ENCODE data around the gene CIB4.

The CIB4 gene

GRCh38 chr2:26642429-26642828, 1.3 kb upstream of the CIB4 start:
- no peak for DNase-seq (ENCODE audit: low spot score)

- DNase-seq (ENCODE audit: low spot score) = peak; percentile 90
These were observed 828 bp downstream of the CIB4 start for GRCh38 chr2:26640331-26640745.

DNA sequence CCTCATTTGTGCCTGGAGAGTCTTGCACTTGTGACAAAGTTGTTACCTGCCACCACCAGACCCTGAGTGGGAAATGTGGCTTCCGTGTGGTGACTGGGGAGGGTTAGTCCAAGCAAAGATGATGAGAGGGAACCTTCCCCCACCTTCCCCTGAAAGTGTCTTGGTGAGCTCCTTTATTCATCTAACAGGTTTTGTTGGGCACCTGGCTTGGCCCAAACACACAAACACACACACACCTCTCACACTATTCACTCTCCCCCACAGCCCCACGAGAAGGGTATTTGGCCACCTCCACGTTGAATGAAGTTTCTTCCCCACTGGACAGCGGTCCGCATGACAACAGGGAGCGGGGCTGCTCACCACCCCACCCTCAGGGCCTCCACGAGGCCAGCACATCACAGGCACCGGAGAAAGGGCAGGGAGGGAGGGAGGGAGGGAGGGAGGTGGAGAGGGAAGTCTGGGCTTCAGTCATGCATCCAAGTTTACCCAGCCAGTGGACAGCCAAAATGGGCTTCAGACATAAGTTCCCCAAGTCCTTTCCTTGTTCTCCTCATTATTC, 1.4 kb downstream of the CIB4 start:
- DNase-seq (ENCODE audit: low spot score) = no peak

- no peak for DNase-seq (ENCODE audit: low spot score)
These were observed 3.3 kb downstream of the CIB4 start for GRCh38 chr2:26637811-26638310.

DNA sequence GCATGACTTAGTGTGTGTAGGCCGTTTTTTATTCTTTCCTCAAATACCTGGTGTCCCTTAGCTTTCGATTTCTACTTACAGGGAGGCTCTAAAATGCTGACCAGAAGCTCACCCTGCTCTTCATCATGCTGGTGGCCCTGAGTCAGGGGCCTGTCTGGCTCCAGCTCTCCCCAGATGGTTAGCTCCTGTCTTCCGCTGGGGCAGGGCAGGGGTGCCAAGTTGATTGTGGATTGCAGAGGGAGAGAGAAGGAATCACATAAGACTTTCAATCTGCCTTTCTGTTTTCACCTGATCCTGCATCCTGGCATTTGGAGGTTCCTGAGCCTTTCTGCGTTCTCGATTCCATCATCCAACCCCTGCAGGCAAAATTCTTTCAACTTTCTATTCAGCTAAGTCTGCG, 4.2 kb downstream of the CIB4 start:
- no peak for DNase-seq (ENCODE audit: low spot score)

DNA sequence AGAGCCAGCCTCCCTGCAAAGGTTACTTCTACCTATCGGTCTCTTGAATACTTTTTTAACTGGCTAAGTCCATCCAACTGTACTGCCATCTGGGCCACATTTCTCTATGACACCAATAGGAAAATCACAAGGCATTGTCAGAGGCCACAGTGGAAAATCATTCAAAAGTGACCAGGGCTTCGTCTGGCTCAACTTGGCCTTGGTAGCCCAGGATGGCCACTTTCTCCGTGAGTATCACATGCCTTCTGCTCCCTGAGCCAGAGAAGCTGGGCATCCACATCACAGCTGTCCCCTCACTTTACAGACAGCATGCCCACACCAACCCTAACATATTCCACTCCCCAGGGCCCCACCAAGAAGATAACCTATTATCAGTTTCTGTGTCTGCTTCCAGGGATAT, 5.8 kb downstream of the CIB4 start:
- DNase-seq (ENCODE audit: low spot score) = no peak

DNA sequence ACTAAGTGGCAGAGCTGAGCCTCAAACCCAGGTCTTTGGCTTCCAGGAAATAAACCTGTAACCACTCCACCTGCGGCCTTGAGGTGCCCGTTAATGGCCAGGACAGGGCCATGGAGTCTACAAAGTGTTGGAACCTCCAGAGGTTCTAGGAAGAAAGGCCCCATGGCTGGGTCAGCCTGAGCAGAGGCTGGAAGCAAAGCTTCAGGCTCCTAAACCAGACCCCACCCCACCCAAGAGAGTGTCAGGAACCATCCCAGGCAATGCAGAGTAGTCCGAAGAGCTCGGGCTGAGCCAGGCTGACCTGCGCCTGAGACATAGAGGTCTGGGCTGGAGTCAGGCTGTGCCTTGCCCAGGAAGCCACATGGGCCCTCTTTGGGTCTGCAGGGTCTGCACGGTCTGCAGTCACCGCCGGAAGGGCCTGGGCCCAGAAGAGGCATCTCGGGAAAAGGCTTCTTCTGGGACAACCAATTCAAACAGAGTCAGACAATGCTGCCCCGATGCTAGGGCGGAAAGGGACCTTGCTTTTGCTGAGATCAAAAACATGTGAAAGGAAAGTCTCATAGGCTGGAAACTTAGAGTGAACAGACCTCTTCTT, 6.4 kb downstream of the CIB4 start:
- no peak for DNase-seq (ENCODE audit: low spot score)

DNA sequence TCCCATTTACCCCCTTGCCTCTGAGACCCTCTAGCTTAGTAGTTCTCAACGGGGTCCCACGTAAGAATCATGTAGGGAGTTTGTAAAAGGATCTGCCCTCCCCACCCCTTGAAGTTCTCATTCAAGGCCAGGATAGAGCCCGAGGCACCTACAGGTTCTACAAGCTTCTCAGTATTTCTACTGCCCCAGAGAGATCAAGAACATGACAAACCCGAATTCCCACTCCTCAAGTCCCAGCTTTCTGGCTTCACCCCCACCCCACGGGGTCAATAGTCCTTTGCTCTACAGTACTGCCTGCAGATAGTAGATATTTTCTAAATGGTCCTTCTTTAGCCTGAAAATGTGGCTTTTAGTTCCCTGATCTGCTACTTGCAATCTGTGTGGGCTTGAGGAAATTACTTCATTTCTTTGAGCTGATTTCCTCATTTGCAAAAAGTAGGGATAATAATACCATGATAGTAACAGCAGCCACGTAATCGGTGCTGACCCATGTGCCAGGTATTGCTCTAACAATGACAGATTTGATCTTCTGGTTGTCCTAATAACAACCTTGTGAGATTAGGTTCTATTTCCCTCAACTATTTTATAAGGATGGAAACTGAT, 7.1 kb downstream of the CIB4 start:
- no peak for DNase-seq (ENCODE audit: low spot score)

- DNase-seq (ENCODE audit: low spot score) = no peak
These were observed 7.7 kb downstream of the CIB4 start for GRCh38 chr2:26633351-26633945.

- no peak for DNase-seq (ENCODE audit: low spot score)
These were observed 8.5 kb downstream of the CIB4 start for GRCh38 chr2:26632624-26633185.

DNA sequence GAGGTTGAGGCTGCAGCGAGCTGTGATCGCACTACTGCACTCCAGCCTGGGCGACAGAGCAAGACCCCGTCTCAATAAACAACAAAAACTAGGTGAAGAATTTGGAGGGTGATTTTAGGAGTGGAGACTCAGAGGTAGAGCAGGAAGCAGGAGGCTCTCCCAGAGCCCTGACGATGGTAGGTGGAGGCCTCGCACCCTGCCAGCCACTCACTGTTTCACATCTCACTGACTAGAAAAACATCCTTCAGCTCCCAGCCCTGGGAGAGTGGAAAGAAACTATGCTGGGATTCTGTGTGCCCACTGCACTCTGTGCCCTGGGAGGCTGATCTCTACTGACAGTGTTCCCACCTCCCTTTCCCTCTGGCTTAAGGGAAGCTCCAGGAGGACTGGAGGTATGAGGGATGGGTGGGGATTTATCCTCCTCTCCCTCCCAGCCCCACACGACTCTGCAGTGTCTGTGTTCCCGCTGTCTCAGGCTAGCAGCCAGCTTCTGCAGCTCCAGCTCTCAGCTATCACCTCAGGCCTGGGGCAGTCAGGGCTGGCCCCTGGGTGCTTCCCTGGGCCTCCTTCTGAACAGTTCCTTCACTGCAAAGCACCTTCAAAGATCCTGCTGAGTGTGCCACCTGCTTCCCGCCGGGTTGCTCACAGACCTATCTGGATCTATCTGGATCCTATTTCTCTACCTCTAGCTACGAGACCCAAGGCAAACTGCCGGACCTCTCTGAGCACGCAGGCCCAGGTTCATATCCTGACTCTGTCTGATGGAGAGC, 9.6 kb downstream of the CIB4 start:
- DNase-seq (ENCODE audit: low spot score) = no peak

GRCh38 chr2:26630669-26631360, 10.4 kb downstream of the CIB4 start:
- peak; percentile 79 for DNase-seq (ENCODE audit: low spot score)

GRCh38 chr2:26630235-26630634, 10.9 kb downstream of the CIB4 start:
- DNase-seq (ENCODE audit: low spot score) = no peak

DNA sequence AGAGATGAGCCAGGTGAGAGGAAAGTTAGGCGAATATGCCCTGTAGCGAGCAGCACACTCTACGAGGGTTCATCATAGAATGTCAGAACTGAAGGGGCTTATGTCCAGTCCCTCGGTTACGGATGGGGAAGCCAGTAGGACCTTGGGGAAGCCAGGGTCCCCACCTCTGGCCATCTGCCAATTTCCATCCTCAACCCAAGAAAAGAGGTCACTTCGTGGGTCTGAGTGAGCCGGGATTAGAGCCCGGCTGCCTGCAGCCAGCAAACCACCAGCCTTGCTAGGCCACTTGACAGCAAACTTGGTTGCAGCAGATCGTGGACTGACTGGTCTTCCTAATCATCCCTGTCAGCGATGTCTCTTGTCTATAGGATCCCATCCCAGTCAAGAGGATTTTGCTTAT, 11.4 kb downstream of the CIB4 start:
- DNase-seq (ENCODE audit: low spot score) = no peak

DNA sequence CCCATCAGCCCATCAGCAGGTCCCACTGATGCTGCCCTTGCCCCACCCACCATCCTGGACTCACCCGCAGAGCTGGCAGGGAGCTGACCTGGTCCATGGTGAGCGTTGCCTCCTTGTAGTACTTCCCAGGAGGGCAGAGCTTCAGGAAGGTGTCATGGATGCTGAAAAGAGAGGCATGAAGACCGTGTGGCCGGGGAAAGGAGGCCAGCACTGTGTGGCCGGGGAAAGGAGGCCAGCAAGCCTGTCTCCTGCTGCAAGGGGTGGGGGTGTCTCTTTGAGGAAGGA, 11.9 kb downstream of the CIB4 start:
- DNase-seq (ENCODE audit: low spot score) = no peak

GRCh38 chr2:26628561-26629345, 12.4 kb downstream of the CIB4 start:
- no peak for DNase-seq (ENCODE audit: low spot score)

DNA sequence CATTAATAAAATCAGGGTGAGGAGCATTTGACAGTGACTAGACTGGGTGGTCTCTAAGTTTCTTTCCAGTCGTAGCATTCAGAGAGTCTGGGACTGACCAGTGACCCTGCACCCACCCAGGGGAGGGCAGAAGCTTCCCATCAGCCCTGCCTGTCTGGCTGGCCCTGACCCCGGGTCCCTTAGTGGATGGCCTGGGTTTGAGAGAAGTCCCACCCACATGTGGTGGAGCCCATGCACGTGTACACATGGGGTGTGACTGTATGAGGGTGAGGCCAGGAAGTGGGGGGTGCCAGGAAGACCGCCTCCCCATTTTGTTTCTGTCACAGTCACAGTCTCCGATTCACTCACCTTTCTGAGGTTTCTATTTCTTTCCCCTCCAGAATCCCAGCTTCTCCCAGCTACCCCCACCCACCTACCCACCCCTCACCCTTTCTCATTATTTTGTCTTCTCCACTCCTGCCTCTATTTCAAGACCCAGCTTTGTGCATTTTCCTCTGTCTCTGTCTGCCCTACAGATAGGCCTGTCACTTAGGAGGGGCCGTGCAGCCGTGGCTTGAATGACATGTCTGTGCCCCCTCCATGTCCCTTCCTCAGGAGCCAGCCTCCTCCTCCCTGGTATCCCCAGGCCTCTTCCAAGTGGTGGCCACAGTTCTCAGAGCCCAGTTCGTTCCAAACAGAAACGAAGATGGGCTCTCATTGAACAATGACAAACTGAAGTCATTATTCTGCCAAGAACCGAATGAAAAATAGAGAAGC, 13.6 kb downstream of the CIB4 start:
- DNase-seq (ENCODE audit: low spot score) = no peak

GRCh38 chr2:26626606-26627005, 14.6 kb downstream of the CIB4 start:
- DNase-seq (ENCODE audit: low spot score) = no peak

- DNase-seq (ENCODE audit: low spot score) = no peak
These were observed 17.3 kb downstream of the CIB4 start for GRCh38 chr2:26623541-26624495.
